Natural killer cell (primary cell): ENCODE data around the gene DSCAML1. TPM values are rescaled to one million over a fixed set of nuclear protein-coding genes. Genes with fewer than 3 reads are reported as not detected.

ENCODE experiments used
- ATAC-seq, 3 donors: fragments of 150-1000 bp in 2 of 3; fragments of 200-7000 bp in 1 of 3; cut with Tn5 transposase; 1 replicate in 1 of 3; 2 replicates in 2 of 3; pipeline ENCODE4 v1.10.0; 2021; ENCODE audit warnings: mild to moderate bottlenecking in 2 of 3, moderate library complexity in 2 of 3
- DNase-seq, 2 donors: peaks; one replicate each; pipeline versions ENCODE4 v3.0.0 to v3.0.0-alpha.2; 2013 to 2021; ENCODE audit warnings: mixed read lengths in 1 of 2
- H3K27ac ChIP-seq: one replicate; pipeline ENCODE4 v1.5.1; 2013; ENCODE audit warnings: mild to moderate bottlenecking, low read length
- H3K27me3 ChIP-seq: one replicate; pipeline ENCODE4 v1.6.1; 2013; ENCODE audit warnings: low read length; ENCODE audit not compliant: control insufficient read depth, insufficient read depth
- H3K36me3 ChIP-seq: one replicate; pipeline ENCODE4 v1.6.1; 2013; ENCODE audit warnings: low read length; ENCODE audit not compliant: control insufficient read depth, insufficient read depth
- H3K4me1 ChIP-seq: one replicate; pipeline ENCODE4 v1.6.1; 2013; ENCODE audit warnings: low read length; ENCODE audit not compliant: control insufficient read depth, insufficient read depth
- H3K4me3 ChIP-seq: one replicate; pipeline ENCODE4 v1.5.1; 2013; ENCODE audit warnings: low read length
- H3K9me3 ChIP-seq: one replicate; pipeline ENCODE4 v1.6.1; 2013; ENCODE audit warnings: low read length; ENCODE audit not compliant: control insufficient read depth, insufficient read depth
- H3K27ac Mint-ChIP-seq, 2 donors: one replicate each; pipeline ENCODE4 v1.8.0; 2022; ENCODE audit warnings: mild to moderate bottlenecking in 2 of 2, mixed read lengths in 2 of 2, moderate library complexity in 1 of 2
- H3K27me3 Mint-ChIP-seq, 2 donors: one replicate each; pipeline ENCODE4 v1.8.0; 2022; ENCODE audit warnings: low read depth in 2 of 2, mixed read lengths in 2 of 2
- H3K36me3 Mint-ChIP-seq: one replicate; pipeline ENCODE4 v1.8.0; 2022; ENCODE audit warnings: mixed read lengths
- H3K4me1 Mint-ChIP-seq, 2 donors: one replicate each; pipeline ENCODE4 v1.8.0; 2022; ENCODE audit warnings: mixed read lengths in 2 of 2
- H3K4me3 Mint-ChIP-seq: one replicate; pipeline ENCODE4 v1.8.0; 2022; ENCODE audit warnings: mild to moderate bottlenecking, moderate library complexity, mixed read lengths
- H3K9me3 Mint-ChIP-seq, 2 donors: one replicate each; pipeline ENCODE4 v1.8.0; 2022; ENCODE audit warnings: mixed read lengths in 2 of 2
- CTCF ChIP-seq: fragments of 200-600 bp; IDR thresholded peaks from one replicate; pipeline ENCODE4 v1.8.0; 2022; ENCODE audit warnings: antibody characterized with exemption
- WGBS: methylation state at CpG from one replicate; pipeline ENCODE4 v1.1.7; 2013; ENCODE audit warnings: missing lambda C conversion rate; ENCODE audit not compliant: insufficient coverage; 5-methylcytosine and 5-hydroxymethylcytosine counted together
- intact Hi-C: fragments of 100-400 bp; cut with micrococcal nuclease; formaldehyde crosslinking; loops from one replicate; pipeline ENCODE4 v1.14.2; 2022
- total RNA-seq, 4 donors: library from RNA; stranded (reverse); fragments of 120-200 nt in 1 of 4; gene quantifications; one replicate each; pipeline versions ENCODE4 v1.2.3 to v1.2.4, GENCODE V29; 2013 to 2022

Gene DSCAML1
- total RNA-seq, 3 donors from 2014 or later (not counting 1 experiment from before 2014, with no cell fraction given) = 0.66 TPM; not detected in 2

GRCh38 chr11:117462183-117462863 lies 334.7 kb downstream of the DSCAML1 start:
- H3K27me3 Mint-ChIP-seq = peaks cover 0 to 3% of the 10 kb centered on the region in 2 donors

GRCh38 chr11:117461396-117462182 lies 335.4 kb downstream of the DSCAML1 start:
- DNase-seq (no peak), ATAC-seq (no peak)
- no peak for TF ChIP-seq CTCF
- H3K27ac ChIP-seq = no peak overlapping the region
- Mint-ChIP-seq H3K4me3 (no peak overlapping the region), H3K4me1 (no peaks in the 10 kb centered on the region), H3K27ac (no peak overlapping the region), H3K27me3 (peaks cover 0 to 3% of the 10 kb centered on the region in 2 donors), H3K36me3 (no peaks in the 10 kb centered on the region), H3K9me3 (no peaks in the 10 kb centered on the region)
- no peaks in the 10 kb centered on the region for H3K9me3 ChIP-seq
- 92% methylated on average over 16 of the region's 16 CpGs for WGBS
- no peaks in the 10 kb centered on the region for H3K36me3 ChIP-seq
- H3K4me3 ChIP-seq = no peak overlapping the region
- no peaks in the 10 kb centered on the region for H3K27me3 ChIP-seq
- intact Hi-C loops = no loop called here
- no peaks in the 10 kb centered on the region for H3K4me1 ChIP-seq

More at GRCh38 chr11:117462183-117462863, 334.7 kb downstream of the DSCAML1 start:
- DNase-seq (no peak), ATAC-seq (no peak)
- Histone ChIP-seq H3K4me3 (no peak overlapping the region), H3K27ac (no peak overlapping the region), H3K9me3 (no peaks in the 10 kb centered on the region), H3K36me3 (no peaks in the 10 kb centered on the region), H3K4me1 (no peaks in the 10 kb centered on the region), H3K27me3 (no peaks in the 10 kb centered on the region)
- 85% methylated on average over 17 of the region's 18 CpGs for WGBS
- no peaks in the 10 kb centered on the region for H3K36me3 Mint-ChIP-seq
- TF ChIP-seq CTCF = no peak
- no peaks in the 10 kb centered on the region for H3K4me1 Mint-ChIP-seq
- intact Hi-C loops = no loop called here
- no peak overlapping the region for H3K27ac Mint-ChIP-seq
- no peaks in the 10 kb centered on the region for H3K9me3 Mint-ChIP-seq
- no peak overlapping the region for H3K4me3 Mint-ChIP-seq

- no peaks in the 10 kb centered on the region for H3K9me3 Mint-ChIP-seq
- intact Hi-C loops = no loop called here
- H3K27me3 ChIP-seq = no peaks in the 10 kb centered on the region
- no peak for TF ChIP-seq CTCF
- H3K36me3 ChIP-seq = no peaks in the 10 kb centered on the region
- H3K4me3 ChIP-seq = no peak overlapping the region
- ATAC-seq (no peak), DNase-seq (no peak)
- no peak overlapping the region for H3K27ac ChIP-seq
- H3K27ac Mint-ChIP-seq = no peak overlapping the region
- H3K9me3 ChIP-seq = no peaks in the 10 kb centered on the region
- H3K4me1 ChIP-seq = no peaks in the 10 kb centered on the region
- H3K4me1 Mint-ChIP-seq = no peaks in the 10 kb centered on the region
- WGBS = 58% methylated on average over 5 of the region's 5 CpGs
- H3K36me3 Mint-ChIP-seq = no peaks in the 10 kb centered on the region
- H3K27me3 Mint-ChIP-seq = peaks cover 0 to 2% of the 10 kb centered on the region in 2 donors
- no peak overlapping the region for H3K4me3 Mint-ChIP-seq
These were observed 337.1 kb downstream of the DSCAML1 start for GRCh38 chr11:117459979-117460300.
